K562 (cell line): ENCODE data around the gene SLCO2B1. TPM values are rescaled to one million over a fixed set of nuclear protein-coding genes. Genes with fewer than 3 reads are reported as not detected.

ENCODE experiments used
- GTF2F1 ChIP-seq: IDR thresholded peaks from 2 replicates; pipeline ENCODE4 v1.6.1; 2011; ENCODE audit warnings: low read depth, low read length, improper control_type of control experiment
- IFI16 ChIP-seq: fragments of 250-450 bp; sonication (Bioruptor Pico); IDR thresholded peaks from 2 replicates; pipeline ENCODE4 v2.1.2; 2022; ENCODE audit warnings: mild to moderate bottlenecking, inconsistent platforms
- ILK ChIP-seq: fragments of 450-650 bp; IDR thresholded peaks from 2 replicates; pipeline ENCODE4 v1.6.1; 2016; ENCODE audit warnings: missing genetic modification characterization, low read depth, mild to moderate bottlenecking, missing compliant biosample characterization, moderate library complexity, borderline replicate concordance
- NCOR1 ChIP-seq: fragments of 450-650 bp; IDR thresholded peaks from 2 replicates; pipeline ENCODE4 v1.6.1; 2016; ENCODE audit warnings: mild to moderate bottlenecking, moderate library complexity
- RBM34 ChIP-seq: fragments of 200-400 bp; formaldehyde crosslinking; IDR thresholded peaks from 2 replicates; pipeline ENCODE4 v1.6.1; 2018; ENCODE audit warnings: low read length, borderline replicate concordance; ENCODE audit not compliant: insufficient read depth
- SOX6 ChIP-seq: fragments of 450-650 bp; IDR thresholded peaks from 2 replicates; pipeline ENCODE4 v1.6.1; 2014; ENCODE audit warnings: mild to moderate bottlenecking
- ZNF140 ChIP-seq: fragments of 250-450 bp; sonication (Bioruptor Pico); IDR thresholded peaks from 2 replicates; pipeline ENCODE4 v1.8.0; 2021; ENCODE audit warnings: moderate library complexity, mild to moderate bottlenecking, inconsistent platforms
- ZNF24 ChIP-seq: fragments of 450-650 bp; IDR thresholded peaks from 2 replicates; pipeline ENCODE4 v1.6.1; 2016
- ZNF282 ChIP-seq: sonication (generic); formaldehyde crosslinking; IDR thresholded peaks from 2 replicates; pipeline ENCODE4 v1.8.1; 2023; ENCODE audit warnings: missing genetic modification reagents
- ZNF644 ChIP-seq: fragments of 200-800 bp; sonication (Bioruptor generic); IDR thresholded peaks from 2 replicates; pipeline ENCODE4 v1.6.1; 2016; ENCODE audit warnings: low read depth, missing genetic modification characterization, missing compliant biosample characterization
- ZNF75A ChIP-seq: fragments of 450-650 bp; formaldehyde crosslinking; IDR thresholded peaks from 2 replicates; pipeline ENCODE4 v1.4.0; 2020; ENCODE audit warnings: mild to moderate bottlenecking
- polyA plus RNA-seq, 8 experiments: library from polyadenylated mRNA; depleted of rRNA in 4 of 8; stranded (reverse) in 5 of 8; unstranded in 3 of 8; fragments of >200 nt; fragmentation: Nextera tagmentation in 2 of 8; fragmentation: Illumina TruSeq in 1 of 8; extraction: Ambion mirVana in 2 of 8; extraction: Trizol in 1 of 8; gene quantifications; 2 replicates each; pipeline versions ENCODE4 v1.2.1 to v1.2.3, GENCODE V29; 2011 to 2014; ENCODE audit warnings: inconsistent platforms in 1 of 8, missing spikeins in 1 of 8
- total RNA-seq, 7 experiments: library from RNA; depleted of rRNA in 6 of 7; stranded (reverse); fragments of >200 nt in 6 of 7; fragmentation: Illumina TruSeq in 2 of 7; extraction: Trizol in 2 of 7; gene quantifications; 2 replicates each; pipeline versions ENCODE4 v1.2.1 to v1.2.3, GENCODE V29; 2011 to 2021; ENCODE audit warnings: low replicate concordance in 1 of 7
- TF ChIP-seq, protein P1 (sequence below): fragments of 250-450 bp; sonication (Bioruptor Pico); IDR thresholded peaks from 2 replicates; pipeline ENCODE4 v1.8.0; 2022; ENCODE audit warnings: inconsistent platforms
- TF ChIP-seq, protein P2 (sequence below): fragments of 450-650 bp; IDR thresholded peaks from 2 replicates; pipeline ENCODE4 v1.6.1; 2017; ENCODE audit warnings: antibody characterized with exemption, mild to moderate bottlenecking
- TF ChIP-seq, protein P3 (sequence below), 2 experiments: IDR thresholded peaks in 1 of 2; conservative IDR thresholded peaks in 1 of 2; 2 replicates each; pipeline ENCODE4 v1.6.1; 2016; ENCODE audit warnings: low read depth in 2 of 2, mild to moderate bottlenecking in 1 of 2, missing compliant biosample characterization in 1 of 2, missing genetic modification characterization in 1 of 2, moderate library complexity in 1 of 2
- TF ChIP-seq, protein P4 (sequence below): fragments of 200-800 bp; sonication (Bioruptor generic); IDR thresholded peaks from 2 replicates; pipeline ENCODE4 v1.6.1; 2016; ENCODE audit warnings: missing genetic modification characterization, missing compliant biosample characterization

The SLCO2B1 gene
- total and polyA plus RNA-seq, 9 of the 15 experiments (the other 6 are each of a cell fraction or from before 2014, with no cell fraction given): 0.70 to 14.7 (median 7.6) TPM

DNA sequence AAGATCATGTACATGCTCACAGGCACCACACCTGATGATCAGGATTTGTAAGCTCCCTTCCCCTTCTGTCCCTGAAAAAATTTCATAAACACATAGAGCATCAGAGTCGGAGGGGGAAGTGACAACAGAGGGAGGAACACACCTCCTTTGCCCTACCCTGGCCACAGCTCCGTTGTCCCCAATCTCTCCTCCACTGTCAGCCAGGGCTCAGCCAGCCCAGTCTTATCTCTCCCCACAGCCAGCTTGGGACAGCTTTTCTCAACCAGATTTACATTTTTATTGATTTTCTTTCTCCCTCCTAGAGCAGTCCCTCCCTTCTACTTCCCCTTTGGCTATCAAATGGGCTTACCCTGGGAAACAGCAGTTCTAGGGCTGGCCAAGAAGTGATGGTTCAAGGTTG lies 57.5 kb downstream of the SLCO2B1 start (continued):
- TF ChIP-seq, protein P1, sequence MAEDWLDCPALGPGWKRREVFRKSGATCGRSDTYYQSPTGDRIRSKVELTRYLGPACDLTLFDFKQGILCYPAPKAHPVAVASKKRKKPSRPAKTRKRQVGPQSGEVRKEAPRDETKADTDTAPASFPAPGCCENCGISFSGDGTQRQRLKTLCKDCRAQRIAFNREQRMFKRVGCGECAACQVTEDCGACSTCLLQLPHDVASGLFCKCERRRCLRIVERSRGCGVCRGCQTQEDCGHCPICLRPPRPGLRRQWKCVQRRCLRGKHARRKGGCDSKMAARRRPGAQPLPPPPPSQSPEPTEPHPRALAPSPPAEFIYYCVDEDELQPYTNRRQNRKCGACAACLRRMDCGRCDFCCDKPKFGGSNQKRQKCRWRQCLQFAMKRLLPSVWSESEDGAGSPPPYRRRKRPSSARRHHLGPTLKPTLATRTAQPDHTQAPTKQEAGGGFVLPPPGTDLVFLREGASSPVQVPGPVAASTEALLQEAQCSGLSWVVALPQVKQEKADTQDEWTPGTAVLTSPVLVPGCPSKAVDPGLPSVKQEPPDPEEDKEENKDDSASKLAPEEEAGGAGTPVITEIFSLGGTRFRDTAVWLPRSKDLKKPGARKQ: no peak
- TF ChIP-seq ILK (tag) (no peak), IFI16 (CRISPR knock-in tag) (no peak), ZNF24 (no peak), ZNF282 (CRISPR knock-in tag) (no peak), RBM34 (no peak), ZNF75A (CRISPR knock-in tag) (no peak), ZNF140 (CRISPR knock-in tag) (no peak), GTF2F1 (no peak), SOX6 (peak; percentile 80), ZNF644 (tag) (peak; percentile 65; the same call in 1 of the 2 replicates), NCOR1 (peak; percentile 93)
- TF ChIP-seq, protein P2, sequence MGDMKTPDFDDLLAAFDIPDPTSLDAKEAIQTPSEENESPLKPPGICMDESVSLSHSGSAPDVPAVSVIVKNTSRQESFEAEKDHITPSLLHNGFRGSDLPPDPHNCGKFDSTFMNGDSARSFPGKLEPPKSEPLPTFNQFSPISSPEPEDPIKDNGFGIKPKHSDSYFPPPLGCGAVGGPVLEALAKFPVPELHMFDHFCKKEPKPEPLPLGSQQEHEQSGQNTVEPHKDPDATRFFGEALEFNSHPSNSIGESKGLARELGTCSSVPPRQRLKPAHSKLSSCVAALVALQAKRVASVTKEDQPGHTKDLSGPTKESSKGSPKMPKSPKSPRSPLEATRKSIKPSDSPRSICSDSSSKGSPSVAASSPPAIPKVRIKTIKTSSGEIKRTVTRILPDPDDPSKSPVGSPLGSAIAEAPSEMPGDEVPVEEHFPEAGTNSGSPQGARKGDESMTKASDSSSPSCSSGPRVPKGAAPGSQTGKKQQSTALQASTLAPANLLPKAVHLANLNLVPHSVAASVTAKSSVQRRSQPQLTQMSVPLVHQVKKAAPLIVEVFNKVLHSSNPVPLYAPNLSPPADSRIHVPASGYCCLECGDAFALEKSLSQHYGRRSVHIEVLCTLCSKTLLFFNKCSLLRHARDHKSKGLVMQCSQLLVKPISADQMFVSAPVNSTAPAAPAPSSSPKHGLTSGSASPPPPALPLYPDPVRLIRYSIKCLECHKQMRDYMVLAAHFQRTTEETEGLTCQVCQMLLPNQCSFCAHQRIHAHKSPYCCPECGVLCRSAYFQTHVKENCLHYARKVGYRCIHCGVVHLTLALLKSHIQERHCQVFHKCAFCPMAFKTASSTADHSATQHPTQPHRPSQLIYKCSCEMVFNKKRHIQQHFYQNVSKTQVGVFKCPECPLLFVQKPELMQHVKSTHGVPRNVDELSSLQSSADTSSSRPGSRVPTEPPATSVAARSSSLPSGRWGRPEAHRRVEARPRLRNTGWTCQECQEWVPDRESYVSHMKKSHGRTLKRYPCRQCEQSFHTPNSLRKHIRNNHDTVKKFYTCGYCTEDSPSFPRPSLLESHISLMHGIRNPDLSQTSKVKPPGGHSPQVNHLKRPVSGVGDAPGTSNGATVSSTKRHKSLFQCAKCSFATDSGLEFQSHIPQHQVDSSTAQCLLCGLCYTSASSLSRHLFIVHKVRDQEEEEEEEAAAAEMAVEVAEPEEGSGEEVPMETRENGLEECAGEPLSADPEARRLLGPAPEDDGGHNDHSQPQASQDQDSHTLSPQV: no peak
- TF ChIP-seq, protein P3, sequence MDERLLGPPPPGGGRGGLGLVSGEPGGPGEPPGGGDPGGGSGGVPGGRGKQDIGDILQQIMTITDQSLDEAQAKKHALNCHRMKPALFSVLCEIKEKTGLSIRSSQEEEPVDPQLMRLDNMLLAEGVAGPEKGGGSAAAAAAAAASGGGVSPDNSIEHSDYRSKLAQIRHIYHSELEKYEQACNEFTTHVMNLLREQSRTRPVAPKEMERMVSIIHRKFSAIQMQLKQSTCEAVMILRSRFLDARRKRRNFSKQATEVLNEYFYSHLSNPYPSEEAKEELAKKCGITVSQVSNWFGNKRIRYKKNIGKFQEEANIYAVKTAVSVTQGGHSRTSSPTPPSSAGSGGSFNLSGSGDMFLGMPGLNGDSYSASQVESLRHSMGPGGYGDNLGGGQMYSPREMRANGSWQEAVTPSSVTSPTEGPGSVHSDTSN (CRISPR knock-in tag; IDR thresholded peaks at IDR 0.05; ENCODE audit: low read depth): no peak
- TF ChIP-seq, protein P3 (tag; conservative IDR thresholded peaks at IDR 0.05; ENCODE audit: low read depth): peak; percentile 85
- TF ChIP-seq, protein P4, sequence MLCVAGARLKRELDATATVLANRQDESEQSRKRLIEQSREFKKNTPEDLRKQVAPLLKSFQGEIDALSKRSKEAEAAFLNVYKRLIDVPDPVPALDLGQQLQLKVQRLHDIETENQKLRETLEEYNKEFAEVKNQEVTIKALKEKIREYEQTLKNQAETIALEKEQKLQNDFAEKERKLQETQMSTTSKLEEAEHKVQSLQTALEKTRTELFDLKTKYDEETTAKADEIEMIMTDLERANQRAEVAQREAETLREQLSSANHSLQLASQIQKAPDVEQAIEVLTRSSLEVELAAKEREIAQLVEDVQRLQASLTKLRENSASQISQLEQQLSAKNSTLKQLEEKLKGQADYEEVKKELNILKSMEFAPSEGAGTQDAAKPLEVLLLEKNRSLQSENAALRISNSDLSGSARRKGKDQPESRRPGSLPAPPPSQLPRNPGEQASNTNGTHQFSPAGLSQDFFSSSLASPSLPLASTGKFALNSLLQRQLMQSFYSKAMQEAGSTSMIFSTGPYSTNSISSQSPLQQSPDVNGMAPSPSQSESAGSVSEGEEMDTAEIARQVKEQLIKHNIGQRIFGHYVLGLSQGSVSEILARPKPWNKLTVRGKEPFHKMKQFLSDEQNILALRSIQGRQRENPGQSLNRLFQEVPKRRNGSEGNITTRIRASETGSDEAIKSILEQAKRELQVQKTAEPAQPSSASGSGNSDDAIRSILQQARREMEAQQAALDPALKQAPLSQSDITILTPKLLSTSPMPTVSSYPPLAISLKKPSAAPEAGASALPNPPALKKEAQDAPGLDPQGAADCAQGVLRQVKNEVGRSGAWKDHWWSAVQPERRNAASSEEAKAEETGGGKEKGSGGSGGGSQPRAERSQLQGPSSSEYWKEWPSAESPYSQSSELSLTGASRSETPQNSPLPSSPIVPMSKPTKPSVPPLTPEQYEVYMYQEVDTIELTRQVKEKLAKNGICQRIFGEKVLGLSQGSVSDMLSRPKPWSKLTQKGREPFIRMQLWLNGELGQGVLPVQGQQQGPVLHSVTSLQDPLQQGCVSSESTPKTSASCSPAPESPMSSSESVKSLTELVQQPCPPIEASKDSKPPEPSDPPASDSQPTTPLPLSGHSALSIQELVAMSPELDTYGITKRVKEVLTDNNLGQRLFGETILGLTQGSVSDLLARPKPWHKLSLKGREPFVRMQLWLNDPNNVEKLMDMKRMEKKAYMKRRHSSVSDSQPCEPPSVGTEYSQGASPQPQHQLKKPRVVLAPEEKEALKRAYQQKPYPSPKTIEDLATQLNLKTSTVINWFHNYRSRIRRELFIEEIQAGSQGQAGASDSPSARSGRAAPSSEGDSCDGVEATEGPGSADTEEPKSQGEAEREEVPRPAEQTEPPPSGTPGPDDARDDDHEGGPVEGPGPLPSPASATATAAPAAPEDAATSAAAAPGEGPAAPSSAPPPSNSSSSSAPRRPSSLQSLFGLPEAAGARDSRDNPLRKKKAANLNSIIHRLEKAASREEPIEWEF (CRISPR knock-in tag): 0 out of 2 replicates have a peak, but pooled peaks have one; percentile 26
